ENCODE results near the gene RNASE12.

GRCh38 chr14:20602583-20602982 lies 11.4 kb upstream of the RNASE12 start:
- peak in 1 of 4 donors; percentile 12 for TF ChIP-seq CTCF (IDR thresholded peaks at IDR 0.05)
- no peak for TF ChIP-seq POLR2A (IDR thresholded peaks at IDR 0.05)
